GM12875 (cell line): ENCODE measurements around the gene CDH8.

Source experiments
- H3K4me3 ChIP-seq: one replicate; pipeline ENCODE4 v1.5.1; 2011; ENCODE audit warnings: low read depth, low read length, control low read depth
- CTCF ChIP-seq: IDR thresholded peaks from 2 replicates; pipeline ENCODE4 v1.5.1; 2011; ENCODE audit warnings: low read depth, mild to moderate bottlenecking, control low read depth, inconsistent platforms, low read length, moderate library complexity, borderline replicate concordance; ENCODE audit not compliant: insufficient read depth

The CDH8 gene

GRCh38 chr16:61940611-61941010 is 95.6 kb downstream of the CDH8 start:
- no peak for TF ChIP-seq CTCF
- no peak overlapping the region for H3K4me3 ChIP-seq

GRCh38 chr16:61937646-61938045 is 98.6 kb downstream of the CDH8 start:
- no peak for TF ChIP-seq CTCF
- no peak overlapping the region for H3K4me3 ChIP-seq

GRCh38 chr16:61936522-61936921 is 99.7 kb downstream of the CDH8 start:
- no peak overlapping the region for H3K4me3 ChIP-seq
- no peak for TF ChIP-seq CTCF

GRCh38 chr16:61934601-61935000 is 101.6 kb downstream of the CDH8 start:
- H3K4me3 ChIP-seq, result no peak overlapping the region
- no peak for TF ChIP-seq CTCF

- TF ChIP-seq CTCF, result no peak
- H3K4me3 ChIP-seq, result no peak overlapping the region
These were observed 106.5 kb downstream of the CDH8 start for GRCh38 chr16:61929776-61930175.

- H3K4me3 ChIP-seq, result no peak overlapping the region
- no peak for TF ChIP-seq CTCF
These were observed 109.5 kb downstream of the CDH8 start for GRCh38 chr16:61926766-61927165.

GRCh38 chr16:61923629-61924028 is 112.6 kb downstream of the CDH8 start:
- no peak for TF ChIP-seq CTCF
- no peak overlapping the region for H3K4me3 ChIP-seq
